GM23338 (cell line): ENCODE measurements around the gene RBP2. TPM values are rescaled to one million over a fixed set of nuclear protein-coding genes. Genes with fewer than 3 reads are reported as not detected.

ENCODE experiments used
- ATAC-seq: fragments of 200-7000 bp; cut with Tn5 transposase; 3 replicates; pipeline ENCODE4 v1.9.1; 2020
- DNase-seq: peaks from one replicate; pipeline ENCODE4 v3.0.0-alpha.2; 2015; ENCODE audit warnings: low spot score
- H2AFZ ChIP-seq: fragments of 200-600 bp; sonication (generic); 2 replicates; pipeline ENCODE4 v1.8.0; 2016; ENCODE audit warnings: antibody characterized with exemption, mild to moderate bottlenecking, moderate library complexity
- H3F3A ChIP-seq: fragments of 200-600 bp; sonication (generic); replicated peaks from 2 replicates; pipeline ENCODE4 v1.8.0; 2017; ENCODE audit warnings: antibody characterized with exemption, mixed run types, low read depth
- H3K27ac ChIP-seq: fragments of 200-600 bp; sonication (generic); 2 replicates; pipeline ENCODE4 v1.6.1; 2016; ENCODE audit warnings: low read depth
- H3K27me3 ChIP-seq: fragments of 200-600 bp; sonication (generic); 2 replicates; pipeline ENCODE4 v1.8.0; 2016; ENCODE audit warnings: mild to moderate bottlenecking, mixed run types, moderate library complexity; ENCODE audit not compliant: insufficient read depth
- H3K36me3 ChIP-seq: fragments of 200-600 bp; sonication (generic); 2 replicates; pipeline ENCODE4 v1.8.0; 2016; ENCODE audit warnings: mild to moderate bottlenecking; ENCODE audit not compliant: insufficient read depth
- H3K4me1 ChIP-seq: fragments of 200-600 bp; sonication (generic); 2 replicates; pipeline ENCODE4 v1.8.0; 2016; ENCODE audit warnings: mild to moderate bottlenecking, moderate library complexity; ENCODE audit not compliant: insufficient read depth
- H3K4me2 ChIP-seq: fragments of 200-600 bp; sonication (generic); 2 replicates; pipeline ENCODE4 v1.7.1; 2017; ENCODE audit warnings: mixed run types
- H3K4me3 ChIP-seq: fragments of 200-600 bp; sonication (generic); 2 replicates; pipeline ENCODE4 v1.6.1; 2016; ENCODE audit warnings: mixed run types
- H3K79me2 ChIP-seq: fragments of 200-600 bp; sonication (generic); replicated peaks from 2 replicates; pipeline ENCODE4 v1.8.0; 2017; ENCODE audit warnings: mild to moderate bottlenecking; ENCODE audit not compliant: insufficient read depth
- H3K9me2 ChIP-seq: fragments of 200-600 bp; sonication (generic); 2 replicates; pipeline ENCODE4 v1.8.0; 2017; ENCODE audit not compliant: insufficient read depth
- H4K20me1 ChIP-seq: fragments of 200-600 bp; sonication (generic); replicated peaks from 2 replicates; pipeline ENCODE4 v1.8.0; 2017; ENCODE audit warnings: mild to moderate bottlenecking; ENCODE audit not compliant: insufficient read depth
- H3K27ac Mint-ChIP-seq: 2 replicates; pipeline ENCODE4 v1.8.0; 2020; ENCODE audit warnings: inconsistent platforms, mild to moderate bottlenecking, moderate library complexity, mixed read lengths
- H3K27me3 Mint-ChIP-seq: 3 replicates; pipeline ENCODE4 v1.8.0; 2022; ENCODE audit warnings: low read depth, mild to moderate bottlenecking, moderate library complexity, mixed read lengths, inconsistent platforms; ENCODE audit not compliant: insufficient read depth, poor library complexity
- H3K36me3 Mint-ChIP-seq: 3 replicates; pipeline ENCODE4 v1.8.0; 2021; ENCODE audit warnings: low read depth, mild to moderate bottlenecking, inconsistent platforms, moderate library complexity, mixed read lengths
- H3K4me1 Mint-ChIP-seq: 3 replicates; pipeline ENCODE4 v1.8.0; 2020; ENCODE audit warnings: mild to moderate bottlenecking, inconsistent platforms, mixed read lengths
- H3K4me3 Mint-ChIP-seq: 3 replicates; pipeline ENCODE4 v1.8.0; 2021; ENCODE audit warnings: moderate library complexity, mild to moderate bottlenecking, inconsistent platforms, mixed read lengths
- H3K9me3 Mint-ChIP-seq: 3 replicates; pipeline ENCODE4 v1.8.0; 2020; ENCODE audit warnings: moderate library complexity, mild to moderate bottlenecking, inconsistent platforms, mixed read lengths
- NANOG ChIP-seq: IDR thresholded peaks from 2 replicates; pipeline ENCODE4 v1.6.1; 2016; ENCODE audit warnings: antibody characterized with exemption, borderline replicate concordance
- STAT1 ChIP-seq: IDR thresholded peaks from one replicate; pipeline ENCODE4 v1.6.1; 2016; ENCODE audit warnings: antibody characterized with exemption; ENCODE audit not compliant: unreplicated experiment
- ZNF114 ChIP-seq: fragments of 250-450 bp; sonication (Bioruptor Pico); IDR thresholded peaks from 2 replicates; pipeline ENCODE4 v1.5.0; 2020; ENCODE audit warnings: mild to moderate bottlenecking, moderate library complexity
- ZNF462 ChIP-seq: fragments of 250-450 bp; sonication (Bioruptor Pico); IDR thresholded peaks from 2 replicates; pipeline ENCODE4 v1.5.0; 2020; ENCODE audit warnings: mild to moderate bottlenecking, moderate library complexity
- polyA plus RNA-seq: library from polyadenylated mRNA; unstranded; fragments of >200 nt; fragmentation: Nextera tagmentation; extraction: Ambion mirVana; gene quantifications from 2 replicates; pipeline ENCODE4 v1.2.1, GENCODE V29; 2016
- total RNA-seq: library from RNA; depleted of rRNA; stranded (reverse); fragments of >200 nt; shearing (Covaris generic); gene quantifications from 2 replicates; pipeline ENCODE4 v1.2.3, GENCODE V29; 2014
- TF ChIP-seq, protein P1 (sequence below), 2 experiments: fragments of 200-600 bp in 1 of 2; sonication (generic) in 1 of 2; conservative IDR thresholded peaks; 2 replicates each; pipeline versions ENCODE4 v1.5.1 to v1.6.1; 2016 to 2017; ENCODE audit warnings: antibody characterized with exemption in 2 of 2, low read depth in 2 of 2, mild to moderate bottlenecking in 2 of 2, moderate library complexity in 1 of 2
- TF ChIP-seq, protein P2 (sequence below): IDR thresholded peaks from 2 replicates; pipeline ENCODE4 v1.6.1; 2016; ENCODE audit warnings: antibody characterized with exemption

RBP2 gene
- total and polyA plus RNA-seq, 2 experiments from 2014 or later: not detected

GRCh38 chr3:139491966-139492365 lies 15.7 kb upstream of the RBP2 start:
- peaks cover 17% of the 10 kb centered on the region for H3K4me1 Mint-ChIP-seq
- H3K27me3 Mint-ChIP-seq: peaks cover 4% of the 10 kb centered on the region
- H3K36me3 Mint-ChIP-seq: peaks cover 26% of the 10 kb centered on the region
- Histone ChIP-seq H3K4me2 (peak overlapping the region; percentile 22; the same call in 1 of the 2 replicates), H2AFZ (no peak overlapping the region), H3F3A (no peaks in the 10 kb centered on the region), H3K4me1 (0 out of 2 replicates have a peak, but pooled peaks cover 5% of the 10 kb centered on the region), H3K27me3 (no peaks in the 10 kb centered on the region), H4K20me1 (no peaks in the 10 kb centered on the region), H3K4me3 (no peak overlapping the region), H3K79me2 (no peaks in the 10 kb centered on the region), H3K27ac (no peak overlapping the region), H3K9me2 (peaks cover 11% of the 10 kb centered on the region), H3K36me3 (no peaks in the 10 kb centered on the region)
- H3K27ac Mint-ChIP-seq: peak overlapping the region; percentile 5; the same call in 1 of the 2 replicates
- no peak overlapping the region for H3K4me3 Mint-ChIP-seq
- TF ChIP-seq STAT1 (no peak), NANOG (no peak), ZNF462 (CRISPR knock-in tag) (peak; percentile 67), ZNF114 (CRISPR knock-in tag) (0 out of 2 replicates have a peak, but pooled peaks have one; percentile 38)
- TF ChIP-seq, protein P1, sequence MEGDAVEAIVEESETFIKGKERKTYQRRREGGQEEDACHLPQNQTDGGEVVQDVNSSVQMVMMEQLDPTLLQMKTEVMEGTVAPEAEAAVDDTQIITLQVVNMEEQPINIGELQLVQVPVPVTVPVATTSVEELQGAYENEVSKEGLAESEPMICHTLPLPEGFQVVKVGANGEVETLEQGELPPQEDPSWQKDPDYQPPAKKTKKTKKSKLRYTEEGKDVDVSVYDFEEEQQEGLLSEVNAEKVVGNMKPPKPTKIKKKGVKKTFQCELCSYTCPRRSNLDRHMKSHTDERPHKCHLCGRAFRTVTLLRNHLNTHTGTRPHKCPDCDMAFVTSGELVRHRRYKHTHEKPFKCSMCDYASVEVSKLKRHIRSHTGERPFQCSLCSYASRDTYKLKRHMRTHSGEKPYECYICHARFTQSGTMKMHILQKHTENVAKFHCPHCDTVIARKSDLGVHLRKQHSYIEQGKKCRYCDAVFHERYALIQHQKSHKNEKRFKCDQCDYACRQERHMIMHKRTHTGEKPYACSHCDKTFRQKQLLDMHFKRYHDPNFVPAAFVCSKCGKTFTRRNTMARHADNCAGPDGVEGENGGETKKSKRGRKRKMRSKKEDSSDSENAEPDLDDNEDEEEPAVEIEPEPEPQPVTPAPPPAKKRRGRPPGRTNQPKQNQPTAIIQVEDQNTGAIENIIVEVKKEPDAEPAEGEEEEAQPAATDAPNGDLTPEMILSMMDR (conservative IDR thresholded peaks at IDR 0.05; ENCODE audit: low read depth in 2 of 2): 0 out of 4 replicates have a peak, but pooled peaks of 1 of the 2 experiments have one; percentile 8
- TF ChIP-seq, protein P2, sequence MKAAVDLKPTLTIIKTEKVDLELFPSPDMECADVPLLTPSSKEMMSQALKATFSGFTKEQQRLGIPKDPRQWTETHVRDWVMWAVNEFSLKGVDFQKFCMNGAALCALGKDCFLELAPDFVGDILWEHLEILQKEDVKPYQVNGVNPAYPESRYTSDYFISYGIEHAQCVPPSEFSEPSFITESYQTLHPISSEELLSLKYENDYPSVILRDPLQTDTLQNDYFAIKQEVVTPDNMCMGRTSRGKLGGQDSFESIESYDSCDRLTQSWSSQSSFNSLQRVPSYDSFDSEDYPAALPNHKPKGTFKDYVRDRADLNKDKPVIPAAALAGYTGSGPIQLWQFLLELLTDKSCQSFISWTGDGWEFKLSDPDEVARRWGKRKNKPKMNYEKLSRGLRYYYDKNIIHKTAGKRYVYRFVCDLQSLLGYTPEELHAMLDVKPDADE: no peak
- H3K9me3 Mint-ChIP-seq: peaks cover 28% of the 10 kb centered on the region; the same call in 2 of the 3 replicates
- ATAC-seq (peak; percentile 97), DNase-seq (peak; percentile 71)
